Measurements from ENCODE around the gene KLF15. TPM values are rescaled to one million over a fixed set of nuclear protein-coding genes. Genes with fewer than 3 reads are reported as not detected.

Gene KLF15
- polyA plus RNA-seq, 1 donor (not counting 4 experiments of a cell fraction or from before 2014, with no cell fraction given), result 0.03 TPM

DNA sequence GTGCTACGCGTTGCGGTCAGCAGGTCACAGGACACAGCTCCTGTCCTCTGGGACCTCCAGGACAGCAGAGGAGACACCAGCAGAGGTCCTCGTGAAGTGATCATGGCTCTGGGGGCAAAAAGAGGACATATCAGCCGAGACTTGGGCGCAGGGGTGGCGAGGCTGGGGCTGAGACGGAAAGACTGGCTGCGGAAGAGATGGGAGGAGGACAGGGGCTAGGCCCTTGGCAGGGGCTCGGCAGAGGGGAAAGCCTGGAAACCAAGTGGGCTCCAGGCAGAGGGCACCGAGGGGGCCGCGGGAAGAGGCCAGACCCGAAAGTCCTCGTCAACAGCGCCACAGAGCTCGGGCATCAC lies 32.6 kb upstream of the KLF15 start:
- H3K4me1 ChIP-seq (ENCODE audit: control insufficient read depth, extremely low read depth, insufficient read depth, low read length), result peaks cover 2% of the 10 kb centered on the region
- dilution Hi-C loops (cut with MboI; ENCODE audit: extremely low pct_ligation_motif_present, low sequenced_read_pairs), result no loop called here
- peak overlapping the region; percentile 85 for H3K4me2 ChIP-seq (ENCODE audit: control insufficient read depth, extremely low read depth, insufficient read depth, low read depth, low read length)
- no peaks in the 10 kb centered on the region for H3K79me2 ChIP-seq (ENCODE audit: control insufficient read depth, insufficient read depth, low read length)
- H3K36me3 ChIP-seq (ENCODE audit: control insufficient read depth in 2 of 2, extremely low read depth in 1 of 2, insufficient read depth in 2 of 2, low read length in 2 of 2), result no peaks in the 10 kb centered on the region
- TF ChIP-seq, protein P1, sequence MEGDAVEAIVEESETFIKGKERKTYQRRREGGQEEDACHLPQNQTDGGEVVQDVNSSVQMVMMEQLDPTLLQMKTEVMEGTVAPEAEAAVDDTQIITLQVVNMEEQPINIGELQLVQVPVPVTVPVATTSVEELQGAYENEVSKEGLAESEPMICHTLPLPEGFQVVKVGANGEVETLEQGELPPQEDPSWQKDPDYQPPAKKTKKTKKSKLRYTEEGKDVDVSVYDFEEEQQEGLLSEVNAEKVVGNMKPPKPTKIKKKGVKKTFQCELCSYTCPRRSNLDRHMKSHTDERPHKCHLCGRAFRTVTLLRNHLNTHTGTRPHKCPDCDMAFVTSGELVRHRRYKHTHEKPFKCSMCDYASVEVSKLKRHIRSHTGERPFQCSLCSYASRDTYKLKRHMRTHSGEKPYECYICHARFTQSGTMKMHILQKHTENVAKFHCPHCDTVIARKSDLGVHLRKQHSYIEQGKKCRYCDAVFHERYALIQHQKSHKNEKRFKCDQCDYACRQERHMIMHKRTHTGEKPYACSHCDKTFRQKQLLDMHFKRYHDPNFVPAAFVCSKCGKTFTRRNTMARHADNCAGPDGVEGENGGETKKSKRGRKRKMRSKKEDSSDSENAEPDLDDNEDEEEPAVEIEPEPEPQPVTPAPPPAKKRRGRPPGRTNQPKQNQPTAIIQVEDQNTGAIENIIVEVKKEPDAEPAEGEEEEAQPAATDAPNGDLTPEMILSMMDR (optimal IDR thresholded peaks at IDR 0.05 in 1 of 3, IDR thresholded peaks at IDR 0.05 in 1 of 3, conservative IDR thresholded peaks at IDR 0.05 in 1 of 3; ENCODE audit: extremely low read depth in 1 of 3, insufficient read depth in 2 of 3, low read length in 3 of 3), result peak in 1 of 3 experiments; percentile 10
- TF ChIP-seq EZH2 (IDR thresholded peaks at IDR 0.05; ENCODE audit: low read length), result no peak
- no peak for DNase-seq (ENCODE audit: low read depth, low spot score)
- no peak for FAIRE-seq
- no peak overlapping the region for H3K27ac ChIP-seq (ENCODE audit: control insufficient read depth, insufficient read depth, low read length)
- no peaks in the 10 kb centered on the region for H3K9me1 ChIP-seq (ENCODE audit: control insufficient read depth, extremely low read depth, insufficient read depth, low read length)
- no peaks in the 10 kb centered on the region for H4K20me1 ChIP-seq (ENCODE audit: control insufficient read depth, extremely low read depth, insufficient read depth, low read length)
- peaks cover 46% of the 10 kb centered on the region for H3K27me3 ChIP-seq (ENCODE audit: control insufficient read depth, extremely low read depth, insufficient read depth, low read length)
- H3K4me3 ChIP-seq (ENCODE audit: control insufficient read depth in 2 of 3, extremely low read depth in 1 of 3, insufficient read depth in 2 of 3, low read depth in 1 of 3, low read length in 3 of 3), result peak overlapping the region in 1 of 3 experiments; percentile 7
- no peak overlapping the region for H3K9ac ChIP-seq (ENCODE audit: control insufficient read depth, extremely low read depth, insufficient read depth, low read length)
- no peak overlapping the region for H2AFZ ChIP-seq (ENCODE audit: control insufficient read depth, low read length)
- H3K9me3 ChIP-seq (ENCODE audit: control insufficient read depth, low read depth, low read length), result no peaks in the 10 kb centered on the region

DNA sequence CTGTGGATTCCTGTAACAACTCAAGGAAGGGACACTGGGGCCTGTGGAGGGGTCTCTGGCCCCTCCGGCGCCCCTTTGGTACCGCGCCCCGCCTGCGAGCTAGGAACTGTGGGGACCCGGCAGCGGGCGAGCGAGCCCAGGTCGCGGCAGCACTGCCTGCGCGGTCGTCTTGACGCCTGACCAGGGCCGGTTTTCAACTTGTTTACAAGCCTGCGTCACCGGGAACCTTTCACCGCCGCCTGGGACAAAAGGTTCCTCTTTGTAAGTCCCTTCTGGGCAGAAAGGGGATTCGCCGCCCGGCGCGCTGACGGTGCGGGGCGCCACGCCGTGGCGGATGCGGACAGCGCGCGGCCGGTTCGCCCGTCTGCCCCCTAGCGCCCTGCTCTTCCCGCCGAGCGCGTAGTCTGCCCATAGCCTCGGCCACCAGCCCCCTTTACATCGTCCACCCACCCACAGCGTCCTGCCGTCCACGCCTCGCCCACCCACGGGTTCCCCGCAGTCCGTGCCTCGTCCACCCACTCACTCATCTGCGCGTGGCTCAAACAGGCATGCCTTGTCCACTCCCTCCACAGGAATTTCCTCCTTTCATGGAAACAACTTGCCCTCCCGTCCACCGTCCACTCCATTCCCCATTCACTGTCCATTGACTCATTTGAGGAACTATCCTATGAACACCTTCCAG lies 32.0 kb upstream of the KLF15 start:
- H3K9me1 ChIP-seq (ENCODE audit: control insufficient read depth, extremely low read depth, insufficient read depth, low read length), result no peaks in the 10 kb centered on the region
- peaks cover 41% of the 10 kb centered on the region for H3K27me3 ChIP-seq (ENCODE audit: control insufficient read depth, extremely low read depth, insufficient read depth, low read length)
- dilution Hi-C loops (cut with MboI; ENCODE audit: extremely low pct_ligation_motif_present, low sequenced_read_pairs), result no loop called here
- TF ChIP-seq, protein P1 (optimal IDR thresholded peaks at IDR 0.05 in 1 of 3, IDR thresholded peaks at IDR 0.05 in 1 of 3, conservative IDR thresholded peaks at IDR 0.05 in 1 of 3; ENCODE audit: extremely low read depth in 1 of 3, insufficient read depth in 2 of 3, low read length in 3 of 3), result peak; percentile 76 to 100 (median 94)
- TF ChIP-seq EZH2 (IDR thresholded peaks at IDR 0.05; ENCODE audit: low read length), result no peak
- H3K4me1 ChIP-seq (ENCODE audit: control insufficient read depth, extremely low read depth, insufficient read depth, low read length), result peaks cover 2% of the 10 kb centered on the region
- peak overlapping the region; percentile 85 for H3K4me2 ChIP-seq (ENCODE audit: control insufficient read depth, extremely low read depth, insufficient read depth, low read depth, low read length)
- H3K9ac ChIP-seq (ENCODE audit: control insufficient read depth, extremely low read depth, insufficient read depth, low read length), result peak overlapping the region; percentile 65
- no peaks in the 10 kb centered on the region for H3K79me2 ChIP-seq (ENCODE audit: control insufficient read depth, insufficient read depth, low read length)
- H3K9me3 ChIP-seq (ENCODE audit: control insufficient read depth, low read depth, low read length), result no peaks in the 10 kb centered on the region
- H3K27ac ChIP-seq (ENCODE audit: control insufficient read depth, insufficient read depth, low read length), result no peak overlapping the region
- no peaks in the 10 kb centered on the region for H3K36me3 ChIP-seq (ENCODE audit: control insufficient read depth in 2 of 2, extremely low read depth in 1 of 2, insufficient read depth in 2 of 2, low read length in 2 of 2)
- FAIRE-seq (no peak), DNase-seq (ENCODE audit: low read depth, low spot score) (peak; percentile 48)
- H3K4me3 ChIP-seq (ENCODE audit: control insufficient read depth in 2 of 3, extremely low read depth in 1 of 3, insufficient read depth in 2 of 3, low read depth in 1 of 3, low read length in 3 of 3), result peak overlapping the region; percentile 29 to 68 (median 63)
- H4K20me1 ChIP-seq (ENCODE audit: control insufficient read depth, extremely low read depth, insufficient read depth, low read length), result no peaks in the 10 kb centered on the region
- H2AFZ ChIP-seq (ENCODE audit: control insufficient read depth, low read length), result peak overlapping the region; percentile 75
